Choroid plexus epithelial cell (primary cell): ENCODE measurements around the gene CAMK1D.

Source experiments
- DNase-seq: peaks from one replicate; pipeline ENCODE4 v3.0.0-alpha.2; 2010; ENCODE audit warnings: low read depth
- H3K4me3 ChIP-seq: 2 replicates; pipeline ENCODE4 v1.5.1; 2011; ENCODE audit warnings: low read depth, mild to moderate bottlenecking, control low read depth, low read length, moderate library complexity
- TF ChIP-seq, protein P1 (sequence below): conservative IDR thresholded peaks from 2 replicates; pipeline ENCODE4 v1.5.1; 2011; ENCODE audit warnings: low read depth, mild to moderate bottlenecking, control low read depth, inconsistent platforms, low read length, moderate library complexity

Gene CAMK1D

GRCh38 chr10:12375076-12375504, 25.7 kb downstream of the CAMK1D start:
- DNase-seq: no peak
- TF ChIP-seq, protein P1, sequence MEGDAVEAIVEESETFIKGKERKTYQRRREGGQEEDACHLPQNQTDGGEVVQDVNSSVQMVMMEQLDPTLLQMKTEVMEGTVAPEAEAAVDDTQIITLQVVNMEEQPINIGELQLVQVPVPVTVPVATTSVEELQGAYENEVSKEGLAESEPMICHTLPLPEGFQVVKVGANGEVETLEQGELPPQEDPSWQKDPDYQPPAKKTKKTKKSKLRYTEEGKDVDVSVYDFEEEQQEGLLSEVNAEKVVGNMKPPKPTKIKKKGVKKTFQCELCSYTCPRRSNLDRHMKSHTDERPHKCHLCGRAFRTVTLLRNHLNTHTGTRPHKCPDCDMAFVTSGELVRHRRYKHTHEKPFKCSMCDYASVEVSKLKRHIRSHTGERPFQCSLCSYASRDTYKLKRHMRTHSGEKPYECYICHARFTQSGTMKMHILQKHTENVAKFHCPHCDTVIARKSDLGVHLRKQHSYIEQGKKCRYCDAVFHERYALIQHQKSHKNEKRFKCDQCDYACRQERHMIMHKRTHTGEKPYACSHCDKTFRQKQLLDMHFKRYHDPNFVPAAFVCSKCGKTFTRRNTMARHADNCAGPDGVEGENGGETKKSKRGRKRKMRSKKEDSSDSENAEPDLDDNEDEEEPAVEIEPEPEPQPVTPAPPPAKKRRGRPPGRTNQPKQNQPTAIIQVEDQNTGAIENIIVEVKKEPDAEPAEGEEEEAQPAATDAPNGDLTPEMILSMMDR: no peak
- H3K4me3 ChIP-seq: no peak overlapping the region

- no peak for DNase-seq
- TF ChIP-seq, protein P1: no peak
- H3K4me3 ChIP-seq: no peak overlapping the region
Measured at GRCh38 chr10:12376211-12376610, 26.9 kb downstream of the CAMK1D start.

- H3K4me3 ChIP-seq: no peak overlapping the region
- DNase-seq: no peak
- TF ChIP-seq, protein P1: no peak
Measured at GRCh38 chr10:12377658-12378290, 28.4 kb downstream of the CAMK1D start.

DNA sequence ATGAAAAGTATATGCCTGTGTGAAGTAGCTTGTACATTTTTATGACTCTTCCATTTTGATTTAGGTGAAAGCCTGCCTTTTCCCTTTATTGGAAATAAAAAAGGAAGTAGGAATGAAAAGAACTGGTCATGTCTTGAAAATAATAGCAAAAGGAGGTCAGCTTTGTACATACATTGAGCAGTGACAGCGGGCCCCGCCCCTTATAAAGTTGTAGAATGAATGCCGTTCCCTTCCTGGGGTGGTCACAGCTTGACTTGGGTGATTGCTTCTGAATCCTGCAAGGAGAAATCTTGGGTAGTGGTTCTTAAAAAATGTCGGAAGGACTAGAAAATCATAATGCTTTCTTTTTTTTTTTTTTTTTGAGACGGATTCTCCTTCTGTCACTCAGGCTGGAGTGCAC, 31.7 kb downstream of the CAMK1D start:
- DNase-seq: no peak
- no peak overlapping the region for H3K4me3 ChIP-seq
- TF ChIP-seq, protein P1: no peak

DNA sequence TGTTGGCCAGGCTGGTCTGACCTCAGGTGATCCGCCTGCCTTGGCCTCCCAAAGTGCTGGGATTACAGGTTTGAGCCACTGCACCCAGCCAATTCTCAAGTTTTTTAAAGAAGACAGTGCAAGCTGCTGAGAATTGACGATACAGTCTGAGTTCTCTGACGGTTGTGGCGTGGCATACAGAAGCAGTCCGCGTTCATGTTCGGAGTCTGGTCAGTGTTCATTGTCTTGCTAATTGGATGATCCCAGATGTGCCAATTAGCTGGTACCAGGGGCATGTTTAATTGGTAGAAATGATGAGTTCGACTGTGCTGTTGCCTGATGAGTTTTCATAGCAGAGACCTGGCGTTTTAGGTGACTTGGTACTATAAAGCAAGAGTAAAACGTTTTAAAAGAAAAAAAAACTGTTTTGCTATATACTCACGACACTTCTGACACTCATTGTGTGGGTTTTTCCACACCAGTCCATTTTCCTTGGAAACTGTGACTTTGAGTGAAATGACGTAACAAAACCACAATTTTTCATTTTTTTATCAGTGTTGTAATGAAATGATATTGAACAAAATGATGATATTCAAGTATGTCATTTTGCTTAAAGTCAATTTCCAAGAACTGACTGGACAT, 32.3 kb downstream of the CAMK1D start:
- DNase-seq: no peak
- TF ChIP-seq, protein P1: no peak
- no peak overlapping the region for H3K4me3 ChIP-seq

DNA sequence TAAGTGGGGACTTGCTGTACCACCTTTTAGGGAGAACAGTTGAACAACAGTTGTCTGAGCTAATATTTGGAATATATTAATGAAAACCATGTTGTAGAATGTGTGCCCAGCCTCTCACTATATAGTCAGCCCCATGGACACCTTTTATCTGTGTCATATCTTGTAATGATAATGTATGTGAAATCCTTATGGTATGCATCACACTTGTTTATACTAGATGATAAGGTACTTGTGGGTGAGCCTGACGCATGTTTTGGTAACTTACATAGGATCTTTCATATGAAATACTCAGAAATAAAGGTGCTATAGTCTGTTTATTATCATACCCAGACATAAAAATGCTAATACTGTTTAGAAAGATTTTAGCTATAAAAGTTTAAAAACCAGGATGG, 32.8 kb downstream of the CAMK1D start:
- TF ChIP-seq, protein P1: no peak
- no peak overlapping the region for H3K4me3 ChIP-seq
- no peak for DNase-seq
